NK-92 (cell line): ENCODE data around the gene ZNF678.
"Not testable (repeated sequence)": the region's sequence is repeated elsewhere in the genome, so short reads cannot be mapped to it uniquely, and the experiment has no call there.

ENCODE experiments used
- DNase-seq: peaks from one replicate; lab custom pipeline; 2025; ENCODE audit not compliant: unreplicated experiment; lab: John Stamatoyannopoulos, UW

The ZNF678 gene

GRCh38 chr1:227549892-227550291 is 13.5 kb upstream of the ZNF678 start:
- no peak for DNase-seq

GRCh38 chr1:227551881-227552280 is 11.5 kb upstream of the ZNF678 start:
- DNase-seq, result not testable (repeated sequence)

GRCh38 chr1:227556288-227556687 is 7.1 kb upstream of the ZNF678 start:
- no peak for DNase-seq

- DNase-seq, result no peak
Observed at GRCh38 chr1:227557962-227558725, 5.2 kb upstream of the ZNF678 start.

- no peak for DNase-seq
Observed at GRCh38 chr1:227558732-227559262, 4.6 kb upstream of the ZNF678 start.

GRCh38 chr1:227559499-227559898 is 3.9 kb upstream of the ZNF678 start:
- DNase-seq, result no peak

- no peak for DNase-seq
Observed at GRCh38 chr1:227559926-227560325, 3.4 kb upstream of the ZNF678 start.

- no peak for DNase-seq
Observed at GRCh38 chr1:227560393-227561173, 2.8 kb upstream of the ZNF678 start.

- no peak for DNase-seq
Observed at GRCh38 chr1:227561241-227561907, 2.0 kb upstream of the ZNF678 start.

GRCh38 chr1:227562037-227562436 is 1.3 kb upstream of the ZNF678 start:
- no peak for DNase-seq

- DNase-seq, result no peak
Observed at GRCh38 chr1:227562933-227563323, 428 bp upstream of the ZNF678 start.

GRCh38 chr1:227567256-227567655 is 3.9 kb downstream of the ZNF678 start:
- no peak for DNase-seq

GRCh38 chr1:227568593-227568992 is 5.2 kb downstream of the ZNF678 start:
- DNase-seq, result no peak

- DNase-seq, result no peak
Observed at GRCh38 chr1:227572752-227573151, 9.4 kb downstream of the ZNF678 start.

GRCh38 chr1:227574926-227575325 is 11.6 kb downstream of the ZNF678 start:
- no peak for DNase-seq

- DNase-seq, result no peak
Observed at GRCh38 chr1:227576189-227576588, 12.8 kb downstream of the ZNF678 start.

- no peak for DNase-seq
Observed at GRCh38 chr1:227577500-227577899, 14.1 kb downstream of the ZNF678 start.

GRCh38 chr1:227583354-227583753 is 20.0 kb downstream of the ZNF678 start:
- no peak for DNase-seq

GRCh38 chr1:227586733-227587132 is 23.4 kb downstream of the ZNF678 start:
- no peak for DNase-seq

- no peak for DNase-seq
Observed at GRCh38 chr1:227587968-227588367, 24.6 kb downstream of the ZNF678 start.

GRCh38 chr1:227588769-227589168 is 25.4 kb downstream of the ZNF678 start:
- not testable (repeated sequence) for DNase-seq

- DNase-seq, result not testable (repeated sequence)
Observed at GRCh38 chr1:227589777-227590176, 26.4 kb downstream of the ZNF678 start.
